GM20000 (cell line): ENCODE data around the gene ABCD3.

Experiments
- DNase-seq: peaks from one replicate; pipeline ENCODE4 v3.0.0; 2012; ENCODE audit warnings: low spot score
- CTCF ChIP-seq: IDR thresholded peaks from 2 replicates; pipeline ENCODE4 v1.5.1; 2012; ENCODE audit warnings: mild to moderate bottlenecking, control low read depth; ENCODE audit errors: extremely low read depth, missing control alignments

The ABCD3 gene

GRCh38 chr1:94550800-94551241, 132.6 kb downstream of the ABCD3 start:
- no peak for TF ChIP-seq CTCF

GRCh38 chr1:94551449-94551848, 133.3 kb downstream of the ABCD3 start:
- no peak for TF ChIP-seq CTCF
- no peak for DNase-seq

More at GRCh38 chr1:94550800-94551241, 132.6 kb downstream of the ABCD3 start:
- DNase-seq = no peak

GRCh38 chr1:94552071-94552586, 133.9 kb downstream of the ABCD3 start:
- no peak for DNase-seq
- TF ChIP-seq CTCF = no peak

GRCh38 chr1:94553323-94553730, 135.1 kb downstream of the ABCD3 start:
- DNase-seq = no peak
- no peak for TF ChIP-seq CTCF

- no peak for TF ChIP-seq CTCF
- DNase-seq = no peak
These were observed 135.7 kb downstream of the ABCD3 start for GRCh38 chr1:94553931-94554330.

- DNase-seq = no peak
- no peak for TF ChIP-seq CTCF
These were observed 136.4 kb downstream of the ABCD3 start for GRCh38 chr1:94554580-94554979.

- DNase-seq = no peak
- TF ChIP-seq CTCF = no peak
These were observed 136.9 kb downstream of the ABCD3 start for GRCh38 chr1:94555091-94555490.
